H9 (cell line): ENCODE measurements around the gene CHCHD3. TPM values are rescaled to one million over a fixed set of nuclear protein-coding genes. Genes with fewer than 3 reads are reported as not detected.

Source experiments
- DNase-seq: peaks from one replicate; pipeline ENCODE4 v3.0.0-alpha.2; 2017
- H2AFZ ChIP-seq: one replicate; pipeline ENCODE4 v1.6.1; 2013; ENCODE audit warnings: mild to moderate bottlenecking, low read length, control low read depth, moderate library complexity
- H2AK5ac ChIP-seq: 2 replicates; pipeline ENCODE4 v1.6.1; 2013; ENCODE audit warnings: low read length, control low read depth, mixed read lengths; ENCODE audit not compliant: insufficient read length
- H2BK120ac ChIP-seq: one replicate; pipeline ENCODE4 v1.6.1; 2013; ENCODE audit warnings: low read depth, mild to moderate bottlenecking, low read length, control low read depth, inconsistent platforms; ENCODE audit not compliant: poor library complexity, severe bottlenecking
- H2BK12ac ChIP-seq: 2 replicates; pipeline ENCODE4 v1.6.1; 2013; ENCODE audit warnings: low read length, control low read depth, mixed read lengths, low read depth; ENCODE audit not compliant: insufficient read length
- H2BK15ac ChIP-seq: 2 replicates; pipeline ENCODE4 v1.6.1; 2013; ENCODE audit warnings: low read depth, low read length, control low read depth
- H2BK20ac ChIP-seq: one replicate; pipeline ENCODE4 v1.6.1; 2013; ENCODE audit warnings: low read depth, mild to moderate bottlenecking, low read length, control low read depth, inconsistent platforms; ENCODE audit not compliant: poor library complexity, severe bottlenecking
- H2BK5ac ChIP-seq: 2 replicates; pipeline ENCODE4 v1.6.1; 2013; ENCODE audit warnings: low read length, control low read depth, mixed read lengths; ENCODE audit not compliant: insufficient read length
- H3K14ac ChIP-seq: 2 replicates; pipeline ENCODE4 v1.6.1; 2013; ENCODE audit warnings: low read length, control low read depth; ENCODE audit not compliant: insufficient read depth
- H3K18ac ChIP-seq: 2 replicates; pipeline ENCODE4 v1.6.1; 2013; ENCODE audit warnings: low read depth, mild to moderate bottlenecking, mixed read lengths, low read length, control low read depth; ENCODE audit not compliant: insufficient read length
- H3K23ac ChIP-seq: 2 replicates; pipeline ENCODE4 v1.6.1; 2013; ENCODE audit warnings: low read length, control low read depth, mixed read lengths, low read depth; ENCODE audit not compliant: insufficient read length
- H3K23me2 ChIP-seq: 2 replicates; pipeline ENCODE4 v1.6.1; 2013; ENCODE audit warnings: low read depth, mild to moderate bottlenecking, mixed read lengths, low read length, control low read depth; ENCODE audit not compliant: insufficient read length, poor library complexity, severe bottlenecking
- H3K27ac ChIP-seq: 2 replicates; pipeline ENCODE4 v1.5.1; 2013; ENCODE audit warnings: low read length, control low read depth, mixed read lengths, low read depth; ENCODE audit not compliant: insufficient read length
- H3K27me3 ChIP-seq: 2 replicates; pipeline ENCODE4 v1.6.1; 2013; ENCODE audit warnings: low read length, control low read depth, inconsistent platforms; ENCODE audit not compliant: insufficient read depth
- H3K4ac ChIP-seq: 2 replicates; pipeline ENCODE4 v1.6.1; 2013; ENCODE audit warnings: low read depth, mild to moderate bottlenecking, control low read depth, inconsistent platforms, low read length, moderate library complexity
- H3K4me1 ChIP-seq: 2 replicates; pipeline ENCODE4 v1.6.1; 2013; ENCODE audit warnings: low read length, control low read depth, inconsistent platforms; ENCODE audit not compliant: insufficient read depth
- H3K4me2 ChIP-seq: 2 replicates; pipeline ENCODE4 v1.6.1; 2013; ENCODE audit warnings: low read length, control low read depth, mixed read lengths; ENCODE audit not compliant: insufficient read length, insufficient read depth
- H3K56ac ChIP-seq: 2 replicates; pipeline ENCODE4 v1.6.1; 2013; ENCODE audit warnings: low read depth, mild to moderate bottlenecking, mixed read lengths, low read length, control low read depth; ENCODE audit not compliant: insufficient read length
- H3K79me1 ChIP-seq: 2 replicates; pipeline ENCODE4 v1.6.1; 2013; ENCODE audit warnings: low read depth, mild to moderate bottlenecking, moderate library complexity, low read length, control low read depth, inconsistent platforms; ENCODE audit not compliant: insufficient read depth, poor library complexity, severe bottlenecking
- H3K79me2 ChIP-seq: 2 replicates; pipeline ENCODE4 v1.6.1; 2013; ENCODE audit warnings: low read length, control low read depth, inconsistent platforms; ENCODE audit not compliant: insufficient read depth
- H3K9ac ChIP-seq: 2 replicates; pipeline ENCODE4 v1.6.1; 2013; ENCODE audit warnings: low read length, control low read depth, mixed read lengths; ENCODE audit not compliant: insufficient read length; ENCODE audit errors: extremely low read depth
- H3K9me3 ChIP-seq: one replicate; pipeline ENCODE4 v1.6.1; 2013; ENCODE audit warnings: low read depth, low read length, inconsistent platforms; ENCODE audit not compliant: control insufficient read depth
- H3T11ph ChIP-seq: one replicate; pipeline ENCODE4 v1.6.1; 2013; ENCODE audit warnings: mild to moderate bottlenecking, low read length, control low read depth, inconsistent platforms
- H4K20me1 ChIP-seq: one replicate; pipeline ENCODE4 v1.6.1; 2013; ENCODE audit not compliant: control insufficient read depth, insufficient read length, insufficient read depth
- H4K5ac ChIP-seq: 2 replicates; pipeline ENCODE4 v1.6.1; 2013; ENCODE audit warnings: low read depth, mild to moderate bottlenecking, mixed read lengths, low read length, control low read depth; ENCODE audit not compliant: insufficient read length
- H4K8ac ChIP-seq: replicated peaks from 2 replicates; pipeline ENCODE4 v1.6.1; 2013; ENCODE audit warnings: low read length, control low read depth, mixed read lengths, low read depth; ENCODE audit not compliant: insufficient read length
- H4K91ac ChIP-seq: 2 replicates; pipeline ENCODE4 v1.6.1; 2013; ENCODE audit warnings: low read depth, mild to moderate bottlenecking, moderate library complexity, mixed read lengths, low read length, control low read depth; ENCODE audit not compliant: insufficient read length
- H3K27ac Mint-ChIP-seq, 3 experiments: 2 replicates in 2 of 3; 3 replicates in 1 of 3; pipeline ENCODE4 v1.8.0; 2020 to 2021; ENCODE audit warnings: mixed read lengths in 3 of 3, mild to moderate bottlenecking in 1 of 3, moderate library complexity in 1 of 3
- H3K27me3 Mint-ChIP-seq: 2 replicates; pipeline ENCODE4 v1.8.0; 2021; ENCODE audit warnings: low read depth, mild to moderate bottlenecking, moderate library complexity, mixed read lengths
- H3K36me3 Mint-ChIP-seq, 3 experiments: 2 replicates in 2 of 3; 3 replicates in 1 of 3; pipeline ENCODE4 v1.8.0; 2020 to 2021; ENCODE audit warnings: low read depth in 3 of 3, mixed read lengths in 3 of 3; ENCODE audit not compliant: insufficient read depth in 1 of 3
- H3K4me1 Mint-ChIP-seq, 2 experiments: 2 replicates each; pipeline ENCODE4 v1.8.0; 2020; ENCODE audit warnings: mixed read lengths in 2 of 2
- H3K4me3 Mint-ChIP-seq, 2 experiments: 2 replicates in 1 of 2; 3 replicates in 1 of 2; pipeline ENCODE4 v1.8.0; 2020 to 2021; ENCODE audit warnings: mild to moderate bottlenecking in 2 of 2, mixed read lengths in 2 of 2, moderate library complexity in 1 of 2
- H3K9me3 Mint-ChIP-seq, 2 experiments: 2 replicates in 1 of 2; 3 replicates in 1 of 2; pipeline ENCODE4 v1.8.0; 2020; ENCODE audit warnings: mild to moderate bottlenecking in 2 of 2, mixed read lengths in 2 of 2, moderate library complexity in 1 of 2
- total RNA-seq: library from RNA; stranded (reverse); gene quantifications from 2 replicates; pipeline ENCODE4 v1.2.1, GENCODE V29; 2021
- TF ChIP-seq, protein P1 (sequence below): fragments of 200-600 bp; sonication (generic); conservative IDR thresholded peaks from 3 replicates; pipeline ENCODE4 v1.8.0; 2021; ENCODE audit warnings: antibody characterized with exemption, mild to moderate bottlenecking

CHCHD3 gene
- total RNA-seq, 1 experiment from 2014 or later: 104 TPM

DNA sequence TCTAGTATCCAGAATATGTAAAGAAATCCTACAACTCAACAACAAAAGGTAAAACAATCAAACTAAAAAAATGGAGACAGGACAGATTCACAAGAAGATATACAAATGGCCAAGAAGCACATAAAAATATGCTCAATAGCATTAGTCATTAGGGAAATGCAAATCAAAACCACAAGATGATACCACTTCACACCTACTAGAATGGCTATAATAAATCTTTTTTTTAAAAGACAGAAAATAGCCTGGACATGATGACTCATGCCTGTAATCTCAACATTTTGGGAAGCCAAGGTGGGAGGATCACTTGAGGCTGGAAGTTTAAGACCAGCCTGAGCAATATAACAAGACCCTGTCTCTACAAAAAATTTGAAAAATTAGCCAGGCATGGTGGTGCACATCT is 27.9 kb upstream of the CHCHD3 start:
- H4K8ac ChIP-seq: no peak overlapping the region
- Mint-ChIP-seq H3K27ac (no peak overlapping the region), H3K4me1 (peaks cover 18 to 20% of the 10 kb centered on the region in 2 experiments), H3K9me3 (peaks cover 28 to 30% of the 10 kb centered on the region in 2 experiments), H3K36me3 (peaks cover 3 to 31% (median 11%) of the 10 kb centered on the region in 3 experiments; a peak in 6 of 7 replicates), H3K4me3 (no peak overlapping the region), H3K27me3 (no peaks in the 10 kb centered on the region; the same call in 1 of the 2 replicates)
- no peak overlapping the region for H4K91ac ChIP-seq
- H3K79me1 ChIP-seq: no peaks in the 10 kb centered on the region
- no peak overlapping the region for H2BK5ac ChIP-seq
- peaks cover 6% of the 10 kb centered on the region; the same call in 1 of the 2 replicates for H3K4me1 ChIP-seq
- no peak overlapping the region for H3K18ac ChIP-seq
- H2BK120ac ChIP-seq: no peak overlapping the region
- H3T11ph ChIP-seq: no peak overlapping the region
- H2BK20ac ChIP-seq: no peak overlapping the region
- no peak overlapping the region for H3K4me2 ChIP-seq
- no peak overlapping the region for H3K56ac ChIP-seq
- no peak overlapping the region for H3K27ac ChIP-seq
- H2BK15ac ChIP-seq: no peak overlapping the region
- no peak overlapping the region for H3K14ac ChIP-seq
- H2AFZ ChIP-seq: no peak overlapping the region
- H3K9ac ChIP-seq: no peak overlapping the region
- DNase-seq: no peak
- H4K5ac ChIP-seq: no peak overlapping the region
- H3K23ac ChIP-seq: no peak overlapping the region
- H2AK5ac ChIP-seq: no peak overlapping the region
- H3K23me2 ChIP-seq: no peaks in the 10 kb centered on the region
- no peak overlapping the region for H3K4ac ChIP-seq
- no peak overlapping the region for H2BK12ac ChIP-seq
- no peaks in the 10 kb centered on the region for H3K27me3 ChIP-seq
- TF ChIP-seq, protein P1, sequence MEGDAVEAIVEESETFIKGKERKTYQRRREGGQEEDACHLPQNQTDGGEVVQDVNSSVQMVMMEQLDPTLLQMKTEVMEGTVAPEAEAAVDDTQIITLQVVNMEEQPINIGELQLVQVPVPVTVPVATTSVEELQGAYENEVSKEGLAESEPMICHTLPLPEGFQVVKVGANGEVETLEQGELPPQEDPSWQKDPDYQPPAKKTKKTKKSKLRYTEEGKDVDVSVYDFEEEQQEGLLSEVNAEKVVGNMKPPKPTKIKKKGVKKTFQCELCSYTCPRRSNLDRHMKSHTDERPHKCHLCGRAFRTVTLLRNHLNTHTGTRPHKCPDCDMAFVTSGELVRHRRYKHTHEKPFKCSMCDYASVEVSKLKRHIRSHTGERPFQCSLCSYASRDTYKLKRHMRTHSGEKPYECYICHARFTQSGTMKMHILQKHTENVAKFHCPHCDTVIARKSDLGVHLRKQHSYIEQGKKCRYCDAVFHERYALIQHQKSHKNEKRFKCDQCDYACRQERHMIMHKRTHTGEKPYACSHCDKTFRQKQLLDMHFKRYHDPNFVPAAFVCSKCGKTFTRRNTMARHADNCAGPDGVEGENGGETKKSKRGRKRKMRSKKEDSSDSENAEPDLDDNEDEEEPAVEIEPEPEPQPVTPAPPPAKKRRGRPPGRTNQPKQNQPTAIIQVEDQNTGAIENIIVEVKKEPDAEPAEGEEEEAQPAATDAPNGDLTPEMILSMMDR: no peak
- H4K20me1 ChIP-seq: no peaks in the 10 kb centered on the region
- no peaks in the 10 kb centered on the region for H3K9me3 ChIP-seq
- H3K79me2 ChIP-seq: no peaks in the 10 kb centered on the region
